H1 (cell line): ENCODE data around the gene DOP1B. TPM values are rescaled to one million over a fixed set of nuclear protein-coding genes. Genes with fewer than 3 reads are reported as not detected.

ENCODE experiments used
- CTCF ChIA-PET: fragments of 300-600 bp; sonication (Branson Sonifier 250); formaldehyde crosslinking; loops from one replicate; lab custom pipeline; 2021; ENCODE audit not compliant: partially characterized antibody; lab: Charles Lee
- POLR2A ChIA-PET: fragments of 300-600 bp; sonication (Branson Sonifier 250); formaldehyde crosslinking; loops from one replicate; lab custom pipeline; 2021; ENCODE audit warnings: inconsistent platforms; ENCODE audit not compliant: partially characterized antibody; lab: Charles Lee
- DNase-seq, 2 experiments: peaks; one replicate each; pipeline versions ENCODE4 v3.0.0 to v3.0.0-alpha.2; 2010 to 2022; ENCODE audit warnings: low spot score in 2 of 2, low read depth in 1 of 2, mixed read lengths in 1 of 2
- FAIRE-seq: peaks from 2 replicates; lab custom pipeline; 2011; peaks lifted over from hg19 to GRCh38; lab: Jason Lieb, UNC
- H2AFZ ChIP-seq: 2 replicates; pipeline ENCODE4 v1.8.1; 2012; ENCODE audit warnings: low read length, inconsistent platforms
- H2AK5ac ChIP-seq: 2 replicates; pipeline ENCODE4 v1.6.1; 2013; ENCODE audit warnings: low read depth, low read length
- H2BK120ac ChIP-seq: replicated peaks from 2 replicates; pipeline ENCODE3; 2013; ENCODE audit warnings: low read depth, low read length, inconsistent platforms
- H2BK12ac ChIP-seq: 2 replicates; pipeline ENCODE4 v1.6.1; 2013; ENCODE audit warnings: low read depth, low read length
- H2BK15ac ChIP-seq: 2 replicates; pipeline ENCODE4 v1.6.1; 2013; ENCODE audit warnings: low read length
- H2BK20ac ChIP-seq: 2 replicates; pipeline ENCODE4 v1.6.1; 2013; ENCODE audit warnings: low read length
- H2BK5ac ChIP-seq: 2 replicates; pipeline ENCODE4 v1.6.1; 2013; ENCODE audit warnings: low read depth, low read length
- H3K14ac ChIP-seq: 2 replicates; pipeline ENCODE4 v1.6.1; 2013; ENCODE audit warnings: inconsistent platforms; ENCODE audit not compliant: insufficient read length
- H3K18ac ChIP-seq: 2 replicates; pipeline ENCODE4 v1.6.1; 2013; ENCODE audit warnings: low read length; ENCODE audit errors: extremely low read depth
- H3K23ac ChIP-seq: 2 replicates; pipeline ENCODE4 v1.6.1; 2013; ENCODE audit warnings: inconsistent platforms; ENCODE audit not compliant: insufficient read length
- H3K23me2 ChIP-seq: 2 replicates; pipeline ENCODE4 v1.6.1; 2013; ENCODE audit warnings: low read depth, low read length
- H3K27ac ChIP-seq: 2 replicates; pipeline ENCODE4 v1.6.1; 2011; ENCODE audit warnings: low read depth, low read length, inconsistent platforms
- H3K27me3 ChIP-seq, 4 experiments: replicated peaks in 1 of 4; 1 replicate in 1 of 4; 2 replicates in 3 of 4; pipeline versions ENCODE4 v1.6.1 to v1.8.1; 2011 to 2013; ENCODE audit warnings: low read length in 3 of 4, mild to moderate bottlenecking in 3 of 4, inconsistent platforms in 2 of 4, mixed read lengths in 2 of 4, moderate library complexity in 1 of 4; ENCODE audit not compliant: control insufficient read depth in 3 of 4, insufficient read depth in 3 of 4; ENCODE audit errors: extremely low read depth in 1 of 4
- H3K36me3 ChIP-seq, 4 experiments: 2 replicates each; pipeline versions ENCODE4 v1.6.1 to v1.8.1; 2011 to 2013; ENCODE audit warnings: mild to moderate bottlenecking in 4 of 4, low read length in 3 of 4, moderate library complexity in 2 of 4, control low read depth in 1 of 4, inconsistent platforms in 1 of 4; ENCODE audit not compliant: insufficient read depth in 4 of 4, control insufficient read depth in 2 of 4
- H3K4ac ChIP-seq: replicated peaks from 2 replicates; pipeline ENCODE3; 2013; ENCODE audit warnings: low read length, low read depth, mixed read lengths, inconsistent platforms; ENCODE audit not compliant: insufficient read length
- H3K4me1 ChIP-seq, 4 experiments: replicated peaks in 1 of 4; 1 replicate in 1 of 4; 2 replicates in 3 of 4; pipeline versions ENCODE4 v1.6.1 to v1.8.1; 2011 to 2013; ENCODE audit warnings: low read length in 3 of 4, inconsistent platforms in 2 of 4, mixed read lengths in 1 of 4; ENCODE audit not compliant: insufficient read depth in 4 of 4, control insufficient read depth in 3 of 4
- H3K4me2 ChIP-seq, 2 experiments: 2 replicates each; pipeline versions ENCODE4 v1.6.1 to v1.8.1; 2011 to 2013; ENCODE audit warnings: low read depth in 2 of 2, low read length in 2 of 2, control low read depth in 1 of 2, inconsistent platforms in 1 of 2, mild to moderate bottlenecking in 1 of 2; ENCODE audit not compliant: insufficient read depth in 1 of 2
- H3K4me3 ChIP-seq, 4 experiments: fragments of 200-600, 300-600 bp in 1 of 4; sonication (generic), shearing (Covaris generic), sonication (Bioruptor Twin) in 1 of 4; 2 replicates each; pipeline versions ENCODE4 v1.5.1 to v1.8.1; 2011 to 2016; ENCODE audit warnings: low read length in 4 of 4, low read depth in 3 of 4, control low read depth in 2 of 4, inconsistent platforms in 2 of 4, mild to moderate bottlenecking in 2 of 4, mixed read lengths in 1 of 4, moderate library complexity in 1 of 4; ENCODE audit not compliant: insufficient read depth in 2 of 4; ENCODE audit errors: extremely low read depth in 1 of 4
- H3K56ac ChIP-seq: replicated peaks from 2 replicates; pipeline ENCODE3; 2013; ENCODE audit warnings: low read depth, mild to moderate bottlenecking, mixed read lengths, low read length, inconsistent platforms; ENCODE audit not compliant: insufficient read length
- H3K79me1 ChIP-seq: 2 replicates; pipeline ENCODE4 v1.6.1; 2013; ENCODE audit warnings: low read depth, low read length, control low read depth
- H3K79me2 ChIP-seq, 2 experiments: 2 replicates each; pipeline versions ENCODE4 v1.6.1 to v1.8.1; 2012 to 2013; ENCODE audit warnings: low read length in 2 of 2, mild to moderate bottlenecking in 2 of 2, inconsistent platforms in 1 of 2; ENCODE audit not compliant: insufficient read depth in 2 of 2, control insufficient read depth in 1 of 2
- H3K9ac ChIP-seq, 4 experiments: replicated peaks in 1 of 4; 1 replicate in 1 of 4; 2 replicates in 3 of 4; pipeline versions ENCODE4 v1.6.1 to v1.8.1; 2011 to 2013; ENCODE audit warnings: low read depth in 3 of 4, low read length in 3 of 4, control low read depth in 2 of 4, mild to moderate bottlenecking in 2 of 4, moderate library complexity in 2 of 4, inconsistent platforms in 1 of 4; ENCODE audit errors: extremely low read depth in 1 of 4
- H3K9me3 ChIP-seq, 2 experiments: 2 replicates each; pipeline versions ENCODE4 v1.6.1 to v1.8.1; 2012 to 2013; ENCODE audit warnings: mild to moderate bottlenecking in 2 of 2, moderate library complexity in 2 of 2, control low read depth in 1 of 2, inconsistent platforms in 1 of 2, low read depth in 1 of 2, low read length in 1 of 2, mixed read lengths in 1 of 2; ENCODE audit not compliant: insufficient read depth in 2 of 2
- H4K20me1 ChIP-seq, 2 experiments: replicated peaks in 1 of 2; 2 replicates each; pipeline versions ENCODE3 to v1.8.1; 2011 to 2013; ENCODE audit warnings: inconsistent platforms in 2 of 2, low read length in 2 of 2, mild to moderate bottlenecking in 1 of 2; ENCODE audit not compliant: insufficient read depth in 2 of 2, control insufficient read depth in 1 of 2
- H4K5ac ChIP-seq: 2 replicates; pipeline ENCODE4 v1.6.1; 2013; ENCODE audit warnings: low read length, low read depth, mixed read lengths, inconsistent platforms; ENCODE audit not compliant: insufficient read length
- H4K8ac ChIP-seq: 2 replicates; pipeline ENCODE4 v1.8.0; 2013; ENCODE audit warnings: mild to moderate bottlenecking, moderate library complexity, low read length, inconsistent platforms; ENCODE audit not compliant: insufficient read depth; ENCODE audit errors: extremely low read depth
- H4K91ac ChIP-seq: replicated peaks from 2 replicates; pipeline ENCODE3; 2013; ENCODE audit warnings: low read length, mixed read lengths, inconsistent platforms; ENCODE audit not compliant: insufficient read length
- EP300 ChIP-seq, 2 experiments: IDR thresholded peaks; 1 replicate in 1 of 2; 2 replicates in 1 of 2; pipeline ENCODE4 v1.6.1; 2011 to 2012; ENCODE audit warnings: low read depth in 2 of 2, low read length in 2 of 2, mild to moderate bottlenecking in 2 of 2, borderline replicate concordance in 1 of 2, inconsistent platforms in 1 of 2, moderate library complexity in 1 of 2
- RAD21 ChIP-seq, 2 experiments: IDR thresholded peaks in 1 of 2; conservative IDR thresholded peaks in 1 of 2; 2 replicates each; pipeline ENCODE4 v1.6.1; 2011; ENCODE audit warnings: low read depth in 2 of 2, low read length in 2 of 2, improper control_type of control experiment in 1 of 2, inconsistent platforms in 1 of 2, mild to moderate bottlenecking in 1 of 2, moderate library complexity in 1 of 2
- WGBS, 2 experiments: shearing (Covaris generic) in 1 of 2; methylation state at CpG; one replicate each; pipeline versions ENCODE4 v1.1.6 to v1.1.7; 2013 to 2015; ENCODE audit warnings: low lambda C conversion rate in 2 of 2, mixed read lengths in 2 of 2, inconsistent platforms in 1 of 2, low coverage in 1 of 2, missing lambda C conversion rate in 1 of 2; ENCODE audit not compliant: insufficient replicate concordance in 2 of 2, insufficient coverage in 1 of 2, insufficient read length in 1 of 2; ENCODE audit errors: extremely low coverage in 1 of 2, missing lambda C conversion rate in 1 of 2; 5-methylcytosine and 5-hydroxymethylcytosine counted together
- polyA plus RNA-seq, 7 experiments: library from polyadenylated mRNA; depleted of rRNA in 3 of 7; stranded (reverse) in 5 of 7; unstranded in 2 of 7; fragments of >200 nt in 5 of 7; fragments of 200-250 nt in 2 of 7; gene quantifications; 1 replicate in 5 of 7; 2 replicates in 1 of 7; 4 replicates in 1 of 7; pipeline versions ENCODE4 v1.2.1 to v1.2.3, GENCODE V29; 2011 to 2013; ENCODE audit warnings: missing spikeins in 2 of 7, mixed read lengths in 2 of 7
- total RNA-seq: library from RNA; stranded (reverse); fragmentation: NEBNext Ultra II Directional; extraction: Animal tissue kit (Norgen Biotek cat#: 25700); gene quantifications from 2 replicates; pipeline ENCODE4 v1.2.1, GENCODE V29; 2021
- TF ChIP-seq, protein P1 (sequence below), 3 experiments: IDR thresholded peaks; 1 replicate in 2 of 3; 2 replicates in 1 of 3; pipeline versions ENCODE4 v1.5.1 to v1.6.1; 2011; ENCODE audit warnings: low read length in 3 of 3, mild to moderate bottlenecking in 3 of 3, inconsistent platforms in 2 of 3, low read depth in 1 of 3, moderate library complexity in 1 of 3; ENCODE audit not compliant: insufficient read depth in 1 of 3; ENCODE audit errors: control extremely low read depth in 1 of 3

DOP1B gene
- total and polyA plus RNA-seq, 2 of the 8 experiments (the other 6 are each of a cell fraction or from before 2014, with no cell fraction given), result 2.8 to 9.9 TPM

DNA sequence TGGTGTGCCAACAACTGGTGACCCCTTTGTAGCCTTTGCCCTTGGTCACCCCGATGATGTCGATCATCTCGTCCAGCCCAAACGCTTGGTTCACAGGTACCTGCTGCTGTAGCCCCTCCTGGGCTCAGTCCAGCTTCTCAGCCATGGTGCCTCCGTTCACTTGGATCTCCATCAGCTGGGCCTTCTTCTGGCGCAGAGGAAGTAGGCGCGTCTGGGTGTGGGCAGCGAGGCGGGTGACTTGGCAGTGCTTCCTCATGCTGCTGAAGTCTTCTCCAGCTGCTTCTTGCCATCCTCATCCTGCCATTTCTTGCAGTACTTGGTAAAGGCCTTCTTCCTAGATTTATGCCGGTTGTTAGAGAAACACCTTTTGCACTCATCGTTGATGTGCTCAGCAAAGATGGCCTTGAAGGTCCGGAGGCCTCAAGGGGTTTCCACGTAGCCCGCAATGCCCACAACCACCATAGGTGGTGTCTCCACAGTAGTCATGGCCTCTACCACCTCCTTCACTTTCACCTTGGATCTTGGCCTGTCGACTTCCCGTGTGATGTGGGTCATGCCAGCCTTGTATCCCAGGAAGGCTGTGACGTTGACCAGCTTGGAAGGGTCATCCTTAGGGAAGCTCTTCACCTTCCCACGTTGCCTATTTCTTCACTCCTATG lies 13.0 kb downstream of the DOP1B start:
- FAIRE-seq (no peak), DNase-seq (no peak)
- Histone ChIP-seq H2BK12ac (no peak overlapping the region), H2AK5ac (no peak overlapping the region), H3K4me3 (no peak overlapping the region), H2AFZ (no peak overlapping the region), H3K9me3 (no peaks in the 10 kb centered on the region; a peak in 1 of 4 replicates), H3K14ac (no peak overlapping the region), H3K4ac (no peak overlapping the region), H3K23ac (no peak overlapping the region), H4K5ac (no peak overlapping the region), H4K20me1 (no peaks in the 10 kb centered on the region), H3K23me2 (no peaks in the 10 kb centered on the region), H2BK15ac (no peak overlapping the region), H2BK5ac (no peak overlapping the region), H4K8ac (no peak overlapping the region), H3K36me3 (0 out of 8 replicates have a peak, but pooled peaks cover 0 to 2% (median 0%) of the 10 kb centered on the region in 4 experiments), H3K4me1 (no peaks in the 10 kb centered on the region), H3K27me3 (no peaks in the 10 kb centered on the region), H3K56ac (no peak overlapping the region), H2BK20ac (no peak overlapping the region), H3K27ac (no peak overlapping the region), H3K79me1 (no peaks in the 10 kb centered on the region; the same call in 1 of the 2 replicates), H4K91ac (no peak overlapping the region), H2BK120ac (no peak overlapping the region), H3K18ac (no peak overlapping the region), H3K4me2 (no peak overlapping the region), H3K79me2 (no peaks in the 10 kb centered on the region), H3K9ac (no peak overlapping the region)
- WGBS, 2 experiments, result 92% methylated on average over 19 of the region's 19 CpGs; no CpG with 5 or more reads in 1 of the 2 experiments
- ChIA-PET CTCF (interaction anchor here (0.6 to 3.4 kb wide), 13 partner anchors 9 to 251 kb away, joined by 3 to 11 read pairs (median 3); no protein-coding TSS in a partner anchor), POLR2A (interaction anchor here (0.6 kb wide), 1 partner anchor 120 kb away, joined by 3 read pairs; no protein-coding TSS in a partner anchor)
- TF ChIP-seq EP300 (IDR thresholded peaks at IDR 0.05; ENCODE audit: borderline replicate concordance in 1 of 2, low read depth in 2 of 2, low read length in 2 of 2) (no peak), RAD21 (IDR thresholded peaks at IDR 0.05 in 1 of 2, conservative IDR thresholded peaks at IDR 0.05 in 1 of 2; ENCODE audit: low read depth in 2 of 2, low read length in 2 of 2) (peak; percentile 9 to 11; a peak in 2 of 4 replicates)
- TF ChIP-seq, protein P1, sequence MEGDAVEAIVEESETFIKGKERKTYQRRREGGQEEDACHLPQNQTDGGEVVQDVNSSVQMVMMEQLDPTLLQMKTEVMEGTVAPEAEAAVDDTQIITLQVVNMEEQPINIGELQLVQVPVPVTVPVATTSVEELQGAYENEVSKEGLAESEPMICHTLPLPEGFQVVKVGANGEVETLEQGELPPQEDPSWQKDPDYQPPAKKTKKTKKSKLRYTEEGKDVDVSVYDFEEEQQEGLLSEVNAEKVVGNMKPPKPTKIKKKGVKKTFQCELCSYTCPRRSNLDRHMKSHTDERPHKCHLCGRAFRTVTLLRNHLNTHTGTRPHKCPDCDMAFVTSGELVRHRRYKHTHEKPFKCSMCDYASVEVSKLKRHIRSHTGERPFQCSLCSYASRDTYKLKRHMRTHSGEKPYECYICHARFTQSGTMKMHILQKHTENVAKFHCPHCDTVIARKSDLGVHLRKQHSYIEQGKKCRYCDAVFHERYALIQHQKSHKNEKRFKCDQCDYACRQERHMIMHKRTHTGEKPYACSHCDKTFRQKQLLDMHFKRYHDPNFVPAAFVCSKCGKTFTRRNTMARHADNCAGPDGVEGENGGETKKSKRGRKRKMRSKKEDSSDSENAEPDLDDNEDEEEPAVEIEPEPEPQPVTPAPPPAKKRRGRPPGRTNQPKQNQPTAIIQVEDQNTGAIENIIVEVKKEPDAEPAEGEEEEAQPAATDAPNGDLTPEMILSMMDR (IDR thresholded peaks at IDR 0.05; ENCODE audit: control extremely low read depth in 1 of 3, insufficient read depth in 1 of 3, low read depth in 1 of 3, low read length in 3 of 3), result peak; percentile 5 to 49 (median 45); a peak in 2 of 4 replicates
